Measurements from ENCODE around the gene LMO1.

The LMO1 gene

DNA sequence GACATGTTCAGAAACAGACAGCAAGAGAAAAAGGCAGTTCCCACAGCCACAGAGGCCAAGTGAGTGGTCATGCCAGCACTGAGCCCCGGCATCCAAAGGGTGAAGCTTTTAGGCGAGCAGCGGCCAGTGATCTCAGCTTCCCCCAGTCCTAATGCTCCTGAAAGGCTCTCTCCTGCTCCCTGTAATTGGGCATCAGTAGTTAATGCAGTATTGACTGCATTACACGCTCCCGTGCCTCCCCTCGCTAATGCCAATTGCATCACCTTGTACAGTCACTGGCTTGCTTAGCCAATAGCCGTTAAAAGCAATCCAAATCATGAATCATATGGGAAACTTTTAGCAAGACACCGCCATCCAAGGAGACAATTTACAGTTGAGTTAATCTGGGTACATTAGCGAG, 4.9 kb downstream of the LMO1 start:
- DNase-seq (ENCODE audit: low spot score): no peak
- no peak for TF ChIP-seq CTCF (IDR thresholded peaks at IDR 0.05; ENCODE audit: extremely low read depth, missing control alignments)

- no peak for TF ChIP-seq CTCF (IDR thresholded peaks at IDR 0.05; ENCODE audit: extremely low read depth, missing control alignments)
- DNase-seq (ENCODE audit: low spot score): no peak
These were observed 5.4 kb downstream of the LMO1 start for GRCh38 chr11:8258289-8258688.

- no peak for TF ChIP-seq CTCF (IDR thresholded peaks at IDR 0.05; ENCODE audit: extremely low read depth, missing control alignments)
These were observed 6.5 kb downstream of the LMO1 start for GRCh38 chr11:8257003-8257664.

GRCh38 chr11:8256271-8257002, 7.2 kb downstream of the LMO1 start:
- DNase-seq (ENCODE audit: low spot score): no peak
- no peak for TF ChIP-seq CTCF (IDR thresholded peaks at IDR 0.05; ENCODE audit: extremely low read depth, missing control alignments)

More at GRCh38 chr11:8257003-8257664, 6.5 kb downstream of the LMO1 start:
- no peak for DNase-seq (ENCODE audit: low spot score)

DNA sequence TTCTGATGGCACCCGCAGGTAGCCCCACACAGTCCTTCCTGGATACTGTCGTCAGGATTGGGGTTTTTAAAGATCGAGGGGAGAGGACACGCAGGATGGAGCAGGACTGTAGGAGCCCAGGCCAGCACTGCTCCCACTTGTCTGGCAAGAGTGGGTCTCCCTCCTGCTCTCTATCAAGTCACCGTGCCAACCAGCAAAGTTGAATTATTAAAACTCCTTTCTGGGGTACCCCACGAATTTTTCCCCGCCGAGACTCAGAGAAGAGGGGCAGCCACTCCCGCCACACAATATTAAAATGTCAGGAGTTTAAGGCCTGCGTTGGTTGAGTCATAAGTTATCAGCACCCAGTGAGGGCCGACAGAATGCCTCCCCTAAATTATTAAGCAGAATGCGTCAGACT, 10.1 kb downstream of the LMO1 start:
- no peak for TF ChIP-seq CTCF (IDR thresholded peaks at IDR 0.05; ENCODE audit: extremely low read depth, missing control alignments)
- DNase-seq (ENCODE audit: low spot score): no peak

DNA sequence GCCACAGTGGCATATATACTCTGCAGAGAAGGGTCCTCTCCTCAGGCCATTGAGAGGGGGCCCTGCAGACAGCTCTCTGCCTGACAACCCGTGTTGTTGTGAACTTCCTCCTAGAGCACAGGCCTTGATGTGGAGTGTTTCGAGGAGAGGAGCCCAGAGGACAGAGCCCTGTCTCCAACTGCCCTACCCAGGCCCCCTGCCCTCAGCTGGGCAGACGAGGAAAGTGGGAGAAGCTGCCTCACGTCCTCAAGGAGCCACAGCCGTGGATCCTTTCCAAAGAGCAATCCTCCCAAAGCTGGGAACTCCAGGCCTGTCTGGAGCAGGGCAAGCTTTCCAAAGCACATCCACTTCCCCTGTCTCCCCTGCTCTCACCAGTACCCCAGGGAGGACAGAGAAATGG, 10.7 kb downstream of the LMO1 start:
- no peak for DNase-seq (ENCODE audit: low spot score)
- no peak for TF ChIP-seq CTCF (IDR thresholded peaks at IDR 0.05; ENCODE audit: extremely low read depth, missing control alignments)

DNA sequence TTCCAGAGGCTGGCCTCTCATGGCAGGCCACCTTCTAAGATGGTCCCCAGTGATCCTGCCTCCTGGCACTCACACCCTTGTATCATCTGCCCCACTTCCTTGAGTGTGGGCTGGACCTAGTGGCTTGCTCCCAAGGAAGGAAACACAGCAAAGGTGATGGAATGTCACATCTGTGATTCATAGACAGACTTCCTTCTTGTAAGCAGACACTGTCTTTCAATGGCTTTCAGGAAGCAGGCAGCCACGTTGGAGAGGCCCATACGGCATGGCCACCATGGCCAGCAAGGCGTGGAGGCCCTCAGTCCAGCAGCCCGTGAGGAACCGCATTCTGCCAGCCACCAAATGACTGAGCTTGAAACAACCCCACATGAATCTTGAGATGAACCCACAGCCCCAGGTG, 11.3 kb downstream of the LMO1 start:
- no peak for TF ChIP-seq CTCF (IDR thresholded peaks at IDR 0.05; ENCODE audit: extremely low read depth, missing control alignments)
- no peak for DNase-seq (ENCODE audit: low spot score)
